ENCODE measurements around the gene VPS52. TPM values are rescaled to one million over a fixed set of nuclear protein-coding genes. Genes with fewer than 3 reads are reported as not detected.

VPS52 gene
- total and polyA plus RNA-seq, 4 donors = 37.3 to 59.9 (median 43.9) TPM

GRCh38 chr6:33207552-33208090 lies 64.1 kb downstream of the VPS52 start:
- TF ChIP-seq CTCF (IDR thresholded peaks at IDR 0.05; ENCODE audit: control extremely low read depth, extremely low read depth) = no peak
- H3K36me3 ChIP-seq (ENCODE audit: control insufficient read depth in 4 of 4, insufficient read depth in 4 of 4, low read length in 4 of 4) = peaks cover 0 to 24% (median 18%) of the 10 kb centered on the region in 4 donors
- no peaks in the 10 kb centered on the region for H3K27me3 ChIP-seq (ENCODE audit: control insufficient read depth in 3 of 3, insufficient read depth in 3 of 3, low read length in 2 of 3)
- peak overlapping the region; percentile 89 to 92 for H3K27ac ChIP-seq (ENCODE audit: low read depth in 1 of 2, low read length in 1 of 2)
- WGBS, 2 donors = 1 to 2% methylated on average over 27 to 29 of the region's 29 CpGs
- ATAC-seq (ENCODE audit: insufficient read depth, low FRiP score) (no peak), DNase-seq (peak; percentile 71 to 82 (median 79))
- no peaks in the 10 kb centered on the region for H3K9me3 ChIP-seq (ENCODE audit: control insufficient read depth in 4 of 4, insufficient read depth in 3 of 4, low read length in 3 of 4)
- peak overlapping the region; percentile 95 to 98 for H3K9ac ChIP-seq (ENCODE audit: insufficient read depth in 1 of 2, low read length in 2 of 2)
- H3K4me3 ChIP-seq = peak overlapping the region; percentile 60
- H3K4me1 ChIP-seq (ENCODE audit: control insufficient read depth in 5 of 5, insufficient read depth in 5 of 5, low read length in 5 of 5) = peaks cover under 1 to 44% (median 13%) of the 10 kb centered on the region in 5 donors

DNA sequence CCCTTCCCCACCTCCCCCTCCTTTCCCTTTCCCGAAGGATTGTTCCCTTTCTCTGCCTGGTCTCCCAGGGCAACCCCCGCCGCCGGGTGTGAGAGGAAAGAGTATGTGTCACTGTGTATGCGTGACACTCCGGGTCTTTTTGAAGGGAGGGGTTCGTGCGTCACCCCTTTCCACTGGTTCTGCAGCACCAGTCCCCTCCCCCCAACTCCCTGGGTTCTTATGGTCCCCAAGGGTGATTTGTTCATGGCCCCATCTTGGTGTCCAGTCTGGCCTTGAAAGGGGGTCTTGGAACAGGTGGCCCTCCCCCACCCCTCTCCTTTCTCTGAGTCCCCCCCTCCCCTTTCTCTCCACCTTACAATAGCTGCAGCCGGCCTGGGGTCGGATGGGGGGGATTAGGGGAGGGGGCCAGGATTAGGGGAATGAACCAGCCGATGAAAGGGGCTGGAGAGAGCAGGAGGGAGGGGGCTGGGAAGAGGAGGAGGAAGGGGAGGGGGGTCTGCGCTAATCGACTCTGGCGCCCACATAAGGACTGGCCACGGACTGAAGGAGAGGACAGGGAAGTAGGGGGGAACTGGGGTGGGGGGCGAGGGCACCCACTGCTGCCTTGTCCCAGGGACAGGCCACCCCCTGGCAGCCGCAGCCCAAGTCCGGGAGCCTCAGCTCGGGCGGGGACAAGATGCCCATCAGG lies 64.7 kb downstream of the VPS52 start:
- peaks cover 0 to 30% (median 24%) of the 10 kb centered on the region in 4 donors for H3K36me3 ChIP-seq (ENCODE audit: control insufficient read depth in 4 of 4, insufficient read depth in 4 of 4, low read length in 4 of 4)
- no peak overlapping the region for H3K4me3 ChIP-seq
- H3K9ac ChIP-seq (ENCODE audit: insufficient read depth in 1 of 2, low read length in 2 of 2) = peak overlapping the region in 1 of 2 donors; percentile 98
- no peaks in the 10 kb centered on the region for H3K27me3 ChIP-seq (ENCODE audit: control insufficient read depth in 3 of 3, insufficient read depth in 3 of 3, low read length in 2 of 3)
- no peak for ATAC-seq (ENCODE audit: insufficient read depth, low FRiP score)
- WGBS, 2 donors = 28 to 38% methylated on average over 14 to 20 of the region's 20 CpGs
- peaks cover under 1 to 44% (median 18%) of the 10 kb centered on the region in 5 donors for H3K4me1 ChIP-seq (ENCODE audit: control insufficient read depth in 5 of 5, insufficient read depth in 5 of 5, low read length in 5 of 5)
- H3K27ac ChIP-seq (ENCODE audit: low read depth in 1 of 2, low read length in 1 of 2) = no peak overlapping the region
- DNase-seq = peak; percentile 46 to 68 (median 60)
- TF ChIP-seq CTCF (IDR thresholded peaks at IDR 0.05; ENCODE audit: control extremely low read depth, extremely low read depth) = no peak
- no peaks in the 10 kb centered on the region for H3K9me3 ChIP-seq (ENCODE audit: control insufficient read depth in 4 of 4, insufficient read depth in 3 of 4, low read length in 3 of 4)

DNA sequence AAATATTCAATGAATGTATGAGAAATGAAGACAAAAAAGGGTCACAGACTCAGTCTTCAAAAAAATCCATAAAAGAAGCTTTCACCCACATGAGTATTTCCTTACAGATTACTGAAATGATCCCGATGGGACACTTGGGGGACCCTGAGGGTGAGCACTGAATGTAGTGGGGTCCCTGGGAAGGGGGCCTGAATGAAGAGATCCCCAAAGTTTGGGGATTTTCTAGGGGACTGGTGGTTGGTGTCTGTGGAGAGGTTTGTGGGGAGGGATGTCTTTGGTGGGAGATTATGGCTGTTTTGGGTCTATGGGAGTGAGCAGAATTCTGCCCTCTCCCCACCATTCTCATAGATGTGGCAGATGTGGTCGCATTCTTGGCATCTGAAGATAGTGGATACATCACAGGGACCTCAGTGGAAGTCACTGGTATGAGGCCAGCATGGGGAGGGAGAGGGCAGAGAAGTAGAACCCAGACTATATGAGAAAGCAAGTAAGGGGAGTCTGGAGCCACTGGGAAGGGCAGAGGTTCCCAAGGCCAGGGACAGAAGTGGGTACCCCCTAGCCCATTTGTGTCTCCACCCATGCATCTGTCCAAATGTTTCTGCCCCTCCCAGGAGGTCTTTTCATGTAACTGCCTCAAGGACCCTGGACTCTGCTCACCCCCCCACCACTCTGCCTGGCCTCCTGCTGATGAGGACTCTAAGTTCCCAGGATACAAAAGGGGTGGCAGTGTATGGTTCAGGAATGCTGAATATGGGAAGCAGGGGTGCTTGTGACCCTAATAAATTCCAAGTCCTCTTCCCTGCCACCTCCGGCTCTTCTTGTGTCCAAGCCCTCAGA lies 65.4 kb downstream of the VPS52 start:
- no peak for TF ChIP-seq CTCF (IDR thresholded peaks at IDR 0.05; ENCODE audit: control extremely low read depth, extremely low read depth)
- H3K36me3 ChIP-seq (ENCODE audit: control insufficient read depth in 4 of 4, insufficient read depth in 4 of 4, low read length in 4 of 4) = peaks cover 0 to 30% (median 25%) of the 10 kb centered on the region in 4 donors
- no peak overlapping the region for H3K9ac ChIP-seq (ENCODE audit: insufficient read depth in 1 of 2, low read length in 2 of 2)
- H3K27me3 ChIP-seq (ENCODE audit: control insufficient read depth in 3 of 3, insufficient read depth in 3 of 3, low read length in 2 of 3) = no peaks in the 10 kb centered on the region
- DNase-seq (no peak), ATAC-seq (ENCODE audit: insufficient read depth, low FRiP score) (no peak)
- H3K9me3 ChIP-seq (ENCODE audit: control insufficient read depth in 4 of 4, insufficient read depth in 3 of 4, low read length in 3 of 4) = no peaks in the 10 kb centered on the region
- H3K4me3 ChIP-seq = no peak overlapping the region
- H3K4me1 ChIP-seq (ENCODE audit: control insufficient read depth in 5 of 5, insufficient read depth in 5 of 5, low read length in 5 of 5) = peaks cover 7 to 51% (median 23%) of the 10 kb centered on the region in 5 donors
- 75 to 80% methylated on average over 3 of the region's 3 CpGs for WGBS, 2 donors
- no peak overlapping the region for H3K27ac ChIP-seq (ENCODE audit: low read depth in 1 of 2, low read length in 1 of 2)

All from lung (tissue), 12 donors.